ENCODE data around the gene EPHB3.

Gene EPHB3

GRCh38 chr3:184582646-184583577, 21.3 kb downstream of the EPHB3 start:
- peak; percentile 37 for DNase-seq

- DNase-seq, result no peak
These were observed 22.2 kb downstream of the EPHB3 start for GRCh38 chr3:184583578-184584451.

- no peak for DNase-seq
These were observed 22.9 kb downstream of the EPHB3 start for GRCh38 chr3:184584464-184584891.

- no peak for DNase-seq
These were observed 24.0 kb downstream of the EPHB3 start for GRCh38 chr3:184585545-184585944.

- no peak for DNase-seq
These were observed 25.3 kb downstream of the EPHB3 start for GRCh38 chr3:184586851-184587250.

GRCh38 chr3:184588776-184589175, 27.2 kb downstream of the EPHB3 start:
- DNase-seq, result no peak

- no peak for DNase-seq
These were observed 29.2 kb downstream of the EPHB3 start for GRCh38 chr3:184590795-184591194.

GRCh38 chr3:184591789-184592188, 30.2 kb downstream of the EPHB3 start:
- no peak for DNase-seq

- no peak for DNase-seq
These were observed 31.0 kb downstream of the EPHB3 start for GRCh38 chr3:184592371-184593219.

- no peak for DNase-seq
These were observed 31.8 kb downstream of the EPHB3 start for GRCh38 chr3:184593220-184593927.

GRCh38 chr3:184593928-184594303, 32.3 kb downstream of the EPHB3 start:
- no peak for DNase-seq

GRCh38 chr3:184594371-184595001, 32.9 kb downstream of the EPHB3 start:
- DNase-seq, result no peak

- DNase-seq, result no peak
These were observed 34.1 kb downstream of the EPHB3 start for GRCh38 chr3:184595726-184596125.

GRCh38 chr3:184596233-184596632, 34.6 kb downstream of the EPHB3 start:
- no peak for DNase-seq

- no peak for DNase-seq
These were observed 35.4 kb downstream of the EPHB3 start for GRCh38 chr3:184596886-184597575.

- DNase-seq, result no peak
These were observed 36.4 kb downstream of the EPHB3 start for GRCh38 chr3:184597829-184598573.

- no peak for DNase-seq
These were observed 37.0 kb downstream of the EPHB3 start for GRCh38 chr3:184598574-184598927.

- no peak for DNase-seq
These were observed 37.6 kb downstream of the EPHB3 start for GRCh38 chr3:184599143-184599542.

GRCh38 chr3:184600685-184601377, 39.2 kb downstream of the EPHB3 start:
- no peak for DNase-seq

Data from NCI-H510A (cell line).